ENCODE data around the gene ZNF358.

GRCh38 chr19:7512400-7512851 lies 3.5 kb upstream of the ZNF358 start:
- TF ChIP-seq CTCF (IDR thresholded peaks at IDR 0.05; ENCODE audit: low read length) (no peak), EZH2 (IDR thresholded peaks at IDR 0.05; ENCODE audit: borderline replicate concordance, low read length) (no peak)
